Middle frontal gyrus (tissue), 1 donor: ENCODE measurements around the gene EID3.
"Not testable (repeated sequence)": the region's sequence is repeated elsewhere in the genome, so short reads cannot be mapped to it uniquely, and the experiment has no call there.

Experiments
- DNase-seq: peaks from one replicate; pipeline ENCODE4 v3.0.0-alpha.2; 2015; ENCODE audit warnings: low spot score; ENCODE audit errors: extremely low spot score

Gene EID3

DNA sequence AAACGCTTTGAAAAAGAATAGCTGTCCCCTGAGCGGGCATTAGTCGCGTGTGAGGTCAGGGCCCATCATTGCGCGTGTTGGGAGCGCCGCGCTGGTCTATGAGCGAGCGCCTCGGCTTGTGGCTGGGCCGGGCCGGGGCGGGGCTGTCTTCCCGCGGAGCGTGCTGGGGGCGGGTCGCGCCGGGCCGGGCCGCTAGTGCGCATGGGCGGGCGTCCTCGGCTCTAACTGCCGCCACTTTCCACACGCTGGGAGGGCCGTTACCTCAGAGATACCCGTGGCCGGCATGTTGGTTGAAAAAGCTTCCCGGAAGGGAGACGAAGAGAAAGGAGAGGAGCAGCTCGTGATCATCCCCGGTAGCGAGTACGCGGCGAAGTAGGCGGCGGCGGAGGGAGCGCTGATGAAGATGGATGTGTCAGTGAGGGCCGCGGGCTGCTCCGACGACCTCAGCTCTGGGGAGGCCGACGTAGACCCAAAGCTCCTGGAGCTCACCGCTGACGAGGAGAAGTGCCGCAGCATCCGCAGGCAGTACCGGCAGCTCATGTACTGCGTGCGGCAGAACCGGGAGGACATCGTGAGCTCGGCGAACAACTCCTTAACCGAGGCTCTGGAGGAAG lies at the start of gene EID3:
Gene EID3, plus strand, starts transcription at position 202 of the 614 bp plus-strand sequence. Its CDS starts 196 bp downstream, at position 398.
- DNase-seq: peak; percentile 78

DNA sequence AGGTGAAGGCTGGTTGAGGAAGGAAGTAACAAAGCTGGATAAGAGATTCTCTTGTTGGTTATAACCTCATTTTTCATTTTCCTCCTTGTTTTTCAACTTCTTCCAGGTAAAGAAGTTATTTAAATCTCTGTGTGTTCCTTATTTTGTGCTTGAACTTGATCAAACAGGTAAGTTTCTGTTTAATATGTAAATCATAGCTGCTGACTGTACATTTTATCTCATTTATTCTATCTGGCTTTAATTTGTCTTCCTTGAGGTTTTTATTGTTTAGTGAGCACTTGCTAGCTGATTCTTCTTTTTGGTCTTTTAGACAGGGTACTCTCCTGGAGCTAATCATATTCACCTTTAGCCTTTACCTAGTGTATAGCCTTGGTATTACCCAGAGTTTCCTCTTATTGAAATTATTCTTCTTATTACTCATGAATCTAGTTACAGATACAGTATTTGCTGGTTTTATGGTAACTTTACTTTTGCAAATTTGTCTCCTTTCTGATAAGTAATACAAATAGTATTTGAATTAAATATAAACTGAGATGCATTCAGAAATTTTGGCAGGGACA lies 45.5 kb upstream of the EID3 start:
- no peak for DNase-seq

DNA sequence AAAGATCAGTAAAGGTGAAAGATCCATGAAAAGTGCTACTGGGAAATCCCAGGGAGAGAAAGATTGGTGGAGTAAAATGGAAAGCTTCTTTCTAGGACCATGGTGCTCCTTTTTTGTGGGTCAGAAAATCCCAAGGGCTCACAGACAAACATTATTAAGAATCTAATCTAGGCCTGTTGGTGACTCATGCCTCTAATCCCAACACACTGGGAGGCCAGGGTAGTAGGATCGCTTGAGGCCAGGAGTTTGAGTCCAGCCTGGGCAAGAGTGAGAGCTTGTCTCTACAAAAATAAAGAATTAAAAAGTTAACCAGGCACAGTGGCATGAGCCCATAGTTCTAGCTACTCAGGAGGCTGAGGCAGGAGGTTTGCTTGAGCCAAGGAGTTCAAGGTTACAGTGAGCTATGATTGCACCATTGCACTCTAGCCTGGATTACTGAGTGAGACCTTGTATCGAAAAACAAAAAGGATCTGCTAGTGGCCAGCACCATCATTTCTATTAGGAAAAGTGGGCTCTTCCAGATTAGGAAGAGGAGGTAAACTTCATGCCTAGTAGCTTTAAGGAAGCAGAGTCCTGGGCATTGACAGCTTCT lies 45.0 kb upstream of the EID3 start:
- no peak for DNase-seq

DNA sequence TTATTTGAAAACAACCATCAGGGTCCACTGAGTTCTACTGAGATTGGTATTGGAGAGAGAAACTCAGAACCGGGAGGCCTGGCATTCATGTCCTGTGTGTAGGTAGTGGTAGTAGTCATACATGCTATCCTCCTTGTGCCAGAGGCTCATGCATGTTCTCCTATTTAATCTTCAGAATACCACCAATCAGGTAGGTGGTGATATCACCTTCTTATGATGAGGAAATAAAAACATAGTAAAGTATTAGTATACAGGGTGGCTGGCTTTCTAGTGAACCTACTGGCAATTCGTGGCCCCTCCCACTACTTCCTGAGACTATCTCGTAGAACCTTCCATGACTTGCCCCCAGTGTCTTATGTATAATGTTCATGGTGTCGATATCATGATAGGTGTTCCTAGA lies 40.5 kb upstream of the EID3 start:
- DNase-seq: no peak

GRCh38 chr12:104263580-104264358 lies 39.8 kb upstream of the EID3 start:
- no peak for DNase-seq

DNA sequence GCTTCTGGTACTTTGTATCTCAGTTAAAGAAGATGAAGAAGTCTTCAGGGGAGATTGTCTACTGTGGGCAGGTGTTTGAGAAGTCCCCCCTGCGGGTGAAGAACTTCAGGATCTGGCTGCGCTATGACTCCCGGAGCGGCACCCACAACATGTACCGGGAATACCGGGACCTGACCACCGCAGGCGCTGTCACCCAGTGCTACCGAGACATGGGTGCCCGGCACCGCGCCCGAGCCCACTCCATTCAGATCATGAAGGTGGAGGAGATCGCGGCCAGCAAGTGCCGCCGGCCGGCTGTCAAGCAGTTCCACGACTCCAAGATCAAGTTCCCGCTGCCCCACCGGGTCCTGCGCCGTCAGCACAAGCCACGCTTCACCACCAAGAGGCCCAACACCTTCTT lies 38.1 kb upstream of the EID3 start:
- not testable (repeated sequence) for DNase-seq

DNA sequence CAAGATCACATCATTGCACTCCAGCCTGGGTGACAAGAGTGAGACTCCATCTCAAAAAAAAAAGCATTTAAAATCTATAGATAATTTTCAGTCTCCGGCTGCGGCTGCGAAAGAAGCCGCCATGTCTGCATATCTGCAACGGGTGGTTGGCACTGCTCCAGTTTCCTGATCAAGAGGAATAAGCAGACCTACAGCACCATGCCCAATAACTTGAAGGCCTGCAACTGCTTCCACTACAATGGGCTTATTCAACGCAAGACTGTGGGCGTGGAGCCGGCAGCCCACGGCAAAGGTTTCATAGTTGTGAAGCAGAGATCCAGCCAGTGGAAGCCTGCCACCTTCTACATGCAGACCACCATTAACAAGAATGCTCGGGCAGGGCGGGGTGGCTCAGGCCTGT lies 30.6 kb upstream of the EID3 start:
- DNase-seq: no peak

- no peak for DNase-seq
Measured at GRCh38 chr12:104273503-104273902, 30.0 kb upstream of the EID3 start.

DNA sequence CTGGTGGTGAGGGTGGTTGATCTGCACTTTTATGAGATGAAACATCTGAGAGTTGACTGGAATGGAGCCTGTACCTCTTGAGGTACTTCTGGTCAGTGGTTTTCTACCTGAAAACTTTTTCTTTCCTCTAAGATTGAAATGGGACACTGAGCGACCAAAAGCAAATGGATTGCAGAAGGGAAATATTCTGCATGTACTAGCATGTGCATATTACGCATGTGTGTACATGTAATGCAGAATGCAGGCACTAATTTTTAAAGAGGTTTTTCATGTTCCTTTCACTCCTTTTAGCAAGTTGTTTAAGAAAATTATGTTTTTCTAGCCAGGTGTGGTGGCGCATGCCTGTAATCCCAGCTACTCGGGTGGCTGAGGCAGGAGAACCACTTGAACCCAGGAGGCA lies 28.7 kb upstream of the EID3 start:
- no peak for DNase-seq

GRCh38 chr12:104275689-104276088 lies 27.9 kb upstream of the EID3 start:
- no peak for DNase-seq

DNA sequence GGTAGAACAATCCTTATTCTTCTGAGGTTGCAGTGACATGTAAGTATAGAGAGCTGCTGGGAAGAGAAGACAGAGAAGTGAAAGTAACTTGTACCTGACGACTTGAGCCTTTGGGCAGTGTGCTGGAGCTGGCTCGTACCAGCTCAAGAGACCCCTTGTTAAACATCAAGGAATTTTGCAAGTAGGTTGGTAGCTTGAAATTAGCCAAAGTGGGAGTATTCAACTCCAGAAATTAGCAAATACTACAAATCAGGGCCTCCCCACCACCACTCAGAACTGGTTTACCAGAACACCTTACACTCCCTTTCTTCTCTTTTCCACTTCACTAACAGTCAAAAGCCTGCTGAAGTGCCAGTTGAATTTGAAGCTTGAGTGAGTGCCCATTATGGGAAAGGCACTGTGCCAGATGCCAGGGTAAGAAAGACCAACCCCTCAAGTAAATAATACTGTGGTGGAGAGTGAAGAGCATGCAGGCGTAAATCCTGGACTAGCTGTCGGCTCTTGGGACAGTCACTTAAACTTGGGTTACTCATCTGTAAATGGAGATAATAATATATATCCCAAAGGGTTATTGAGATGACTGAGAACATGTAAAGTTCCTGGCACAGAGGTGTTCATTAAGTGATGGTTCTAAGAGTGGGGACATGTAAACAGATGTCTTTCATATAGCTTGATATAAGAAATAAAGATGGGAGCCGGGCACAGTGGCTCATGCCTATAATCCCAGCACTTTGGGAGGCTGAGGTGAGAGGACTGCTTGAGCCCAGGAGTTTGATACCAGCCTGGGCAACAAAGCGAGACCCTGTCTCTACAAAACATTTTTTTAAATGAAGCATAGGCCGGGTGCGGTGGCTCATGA lies 27.0 kb upstream of the EID3 start:
- no peak for DNase-seq

GRCh38 chr12:104279164-104279563 lies 24.4 kb upstream of the EID3 start:
- DNase-seq: no peak

DNA sequence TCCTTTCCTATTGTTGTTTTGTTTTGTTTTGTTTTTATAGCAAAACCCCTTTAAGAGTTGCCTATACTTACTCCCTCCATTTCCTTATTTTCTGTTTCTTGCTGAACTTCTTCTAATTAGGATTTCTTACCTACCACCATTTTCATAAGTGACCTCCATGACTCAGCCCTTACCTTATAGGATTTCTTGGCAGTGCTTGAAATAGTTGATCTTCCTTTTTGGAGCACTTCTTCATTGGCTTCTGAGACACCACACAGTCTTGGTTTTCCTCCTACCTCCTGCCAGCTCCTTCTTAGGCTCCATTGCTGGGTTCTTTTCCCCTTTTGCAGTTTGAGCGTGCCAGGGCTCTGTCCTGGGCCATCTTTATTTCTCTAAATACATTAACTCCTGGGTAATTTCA lies 23.4 kb upstream of the EID3 start:
- DNase-seq: no peak

- no peak for DNase-seq
Measured at GRCh38 chr12:104280717-104281458, 22.7 kb upstream of the EID3 start.

DNA sequence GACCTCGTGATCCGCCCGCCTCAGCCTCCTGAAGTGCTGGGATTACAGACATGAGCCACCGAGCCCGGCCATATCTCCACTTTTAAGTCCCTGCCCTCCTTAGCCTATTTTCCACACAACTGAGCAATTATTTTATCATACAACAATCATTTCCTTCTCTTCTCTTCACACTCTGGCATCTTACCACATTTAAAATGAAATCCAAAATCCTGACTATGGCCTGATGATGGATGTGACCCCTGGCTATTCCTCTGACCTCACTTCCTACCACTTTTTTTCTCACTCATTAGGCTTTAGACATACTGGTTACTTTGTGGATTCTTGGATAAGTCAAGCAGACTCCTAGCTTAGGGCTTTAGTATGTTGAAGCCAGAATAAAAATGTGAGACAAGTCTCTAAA lies 21.9 kb upstream of the EID3 start:
- DNase-seq: no peak

DNA sequence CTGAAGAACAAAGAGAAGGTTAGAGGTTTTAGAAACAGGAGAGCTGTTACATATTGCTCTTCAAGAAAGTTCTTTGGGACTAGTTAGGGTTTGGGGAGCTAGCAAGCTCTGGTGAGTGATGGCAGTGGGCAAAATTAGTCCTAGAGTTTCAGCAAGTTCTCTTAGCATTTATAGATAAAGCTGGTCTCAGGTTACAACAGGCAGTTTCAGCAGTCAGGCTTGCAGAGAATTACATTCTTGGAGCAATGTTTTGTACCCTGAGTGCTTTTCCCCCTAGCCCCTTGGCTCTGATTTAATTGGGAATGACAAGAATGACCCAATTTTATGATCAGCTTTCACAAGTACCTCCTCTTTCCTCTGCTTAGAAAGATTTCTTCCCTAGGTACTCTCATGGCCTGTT lies 21.4 kb upstream of the EID3 start:
- no peak for DNase-seq

GRCh38 chr12:104285740-104286515 lies 17.6 kb upstream of the EID3 start:
- no peak for DNase-seq

DNA sequence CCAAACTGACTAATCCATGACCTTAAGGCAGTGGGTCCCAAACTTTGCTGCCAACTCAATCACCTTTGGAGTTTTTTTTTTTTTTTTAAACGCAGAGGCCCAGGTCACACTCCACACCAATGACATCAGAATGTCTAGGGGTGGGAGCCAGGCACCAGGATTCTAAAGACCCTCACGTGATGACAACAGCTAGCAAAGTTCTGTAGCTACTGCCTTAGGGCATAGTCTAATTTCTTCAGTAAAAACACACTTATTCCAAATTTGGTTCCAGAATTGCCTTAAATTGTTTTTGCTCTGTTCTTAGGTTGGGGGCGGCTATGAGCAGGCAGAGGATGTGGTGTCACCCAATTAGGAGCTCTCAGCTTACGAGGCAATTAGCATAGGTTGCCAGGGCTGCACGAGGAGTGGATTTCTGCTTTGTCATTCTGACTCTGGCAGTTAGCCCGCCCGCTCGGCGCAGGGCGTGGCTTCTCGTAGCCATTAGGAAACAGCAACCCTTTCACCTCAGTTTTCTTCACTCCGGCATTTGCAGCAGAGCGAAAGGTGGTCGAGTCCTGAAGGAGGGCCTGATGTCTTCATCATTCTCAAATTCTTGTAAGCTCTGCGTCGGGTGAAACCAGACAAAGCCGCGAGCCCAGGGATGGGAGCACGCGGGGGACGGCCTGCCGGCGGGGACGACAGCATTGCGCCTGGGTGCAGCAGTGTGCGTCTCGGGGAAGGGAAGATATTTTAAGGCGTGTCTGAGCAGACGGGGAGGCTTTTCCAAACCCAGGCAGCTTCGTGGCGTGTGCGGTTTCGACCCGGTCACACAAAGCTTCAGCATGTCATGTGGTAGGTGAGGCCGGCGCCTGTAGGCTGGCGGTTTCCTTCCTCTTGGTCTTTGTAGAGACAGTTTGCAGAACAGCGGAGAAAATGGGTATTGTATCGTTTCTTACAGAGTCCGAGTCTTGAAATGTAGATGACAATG lies 16.7 kb upstream of the EID3 start:
- peak; percentile 83 for DNase-seq
